Ishikawa (cell line): ENCODE measurements around the gene SSBP3.

Experiments
- CEBPB ChIP-seq: IDR thresholded peaks from 2 replicates; pipeline ENCODE4 v1.6.1; 2012
- EGR1 ChIP-seq: IDR thresholded peaks from 2 replicates; pipeline ENCODE4 v1.6.1; 2012
- EP300 ChIP-seq: IDR thresholded peaks from 2 replicates; pipeline ENCODE4 v1.6.1; 2012; ENCODE audit warnings: borderline replicate concordance
- FOXM1 ChIP-seq: IDR thresholded peaks from 2 replicates; pipeline ENCODE4 v1.6.1; 2012; ENCODE audit warnings: low read depth, borderline replicate concordance
- MAX ChIP-seq: IDR thresholded peaks from 2 replicates; pipeline ENCODE4 v1.6.1; 2012
- REST ChIP-seq: IDR thresholded peaks from 2 replicates; pipeline ENCODE4 v1.6.1; 2012; ENCODE audit warnings: low read depth, mild to moderate bottlenecking
- TAF1 ChIP-seq: IDR thresholded peaks from 2 replicates; pipeline ENCODE4 v1.6.1; 2012; ENCODE audit warnings: low read depth, mild to moderate bottlenecking
- USF1 ChIP-seq: IDR thresholded peaks from 2 replicates; pipeline ENCODE4 v1.6.1; 2012
- ZBTB7A ChIP-seq: IDR thresholded peaks from 2 replicates; pipeline ENCODE4 v1.6.1; 2012; ENCODE audit warnings: low read depth

- TF ChIP-seq CEBPB (no peak), FOXM1 (no peak), EGR1 (no peak), MAX (no peak), ZBTB7A (no peak), USF1 (no peak), TAF1 (no peak), REST (no peak), EP300 (no peak)
Measured at GRCh38 chr1:54413732-54414131, 7.5 kb upstream of the SSBP3 start.
